GM19455 (cell line): Measurements from ENCODE around the gene FRRS1L.
A peak's percentile ranks its signal among the peaks of the same experiment; 100 is the strongest.

Source experiments
- ATAC-seq: cut with Tn5 transposase; IDR thresholded peaks from one replicate; pipeline ENCODE4 v1.9.1; 2021; ENCODE audit not compliant: unreplicated experiment

The FRRS1L gene

DNA sequence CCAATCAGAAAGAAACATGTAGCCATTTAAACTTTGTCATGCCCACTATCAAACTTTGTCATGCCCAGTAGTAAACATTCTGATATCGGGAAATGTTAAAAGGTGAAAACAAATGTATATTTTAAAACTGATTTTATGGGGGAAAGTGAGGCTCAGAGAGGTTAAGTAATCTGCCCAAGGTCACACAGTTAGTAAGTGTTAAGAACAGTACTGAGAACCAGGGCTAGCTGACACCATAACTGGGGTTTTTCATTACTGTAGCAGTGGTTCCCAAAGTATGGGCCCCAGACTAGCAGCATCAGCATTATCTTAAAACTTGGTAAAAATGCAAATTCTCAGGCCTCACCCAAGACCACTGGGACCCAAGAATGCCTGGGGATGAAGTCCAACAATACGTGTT, 9.9 kb upstream of the FRRS1L start:
- ATAC-seq, result no peak

DNA sequence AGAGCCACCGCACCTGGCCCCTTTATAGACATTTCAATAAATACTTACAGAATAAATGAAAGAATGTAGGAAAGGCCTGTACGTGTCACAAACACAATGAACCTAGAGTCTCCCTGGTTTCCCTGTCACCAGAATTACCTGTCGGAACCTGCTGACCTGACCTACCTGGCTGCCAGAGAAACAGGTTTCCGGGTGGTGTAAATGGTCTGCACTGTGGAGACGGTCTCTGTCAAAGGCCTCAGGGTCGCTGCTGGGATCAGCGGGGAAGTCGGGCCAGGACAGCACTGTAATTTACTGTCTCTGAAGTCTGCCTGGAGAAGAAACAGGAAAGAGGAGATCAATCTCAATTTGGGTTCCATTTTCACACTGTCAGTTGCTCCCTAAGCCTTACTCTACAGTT, 9.3 kb upstream of the FRRS1L start:
- ATAC-seq, result no peak

DNA sequence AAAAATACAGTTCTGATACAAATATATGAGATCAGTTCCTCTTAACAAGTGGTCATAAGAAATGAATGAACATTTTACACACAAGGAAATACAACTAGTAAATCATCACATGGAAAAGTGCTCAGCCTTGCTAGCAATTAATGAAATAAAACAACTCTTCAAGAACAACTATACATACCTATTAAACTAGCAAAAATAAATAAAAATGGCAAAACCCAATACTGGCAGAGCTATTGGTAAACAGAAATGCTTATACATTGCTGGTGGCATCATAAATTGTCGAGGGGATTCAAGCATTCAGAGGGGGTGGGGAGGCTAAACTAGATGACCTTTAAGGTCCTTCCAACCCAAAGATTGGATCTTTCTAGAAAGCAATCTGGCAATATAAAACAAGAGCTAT, 5.9 kb upstream of the FRRS1L start:
- ATAC-seq, result no peak

DNA sequence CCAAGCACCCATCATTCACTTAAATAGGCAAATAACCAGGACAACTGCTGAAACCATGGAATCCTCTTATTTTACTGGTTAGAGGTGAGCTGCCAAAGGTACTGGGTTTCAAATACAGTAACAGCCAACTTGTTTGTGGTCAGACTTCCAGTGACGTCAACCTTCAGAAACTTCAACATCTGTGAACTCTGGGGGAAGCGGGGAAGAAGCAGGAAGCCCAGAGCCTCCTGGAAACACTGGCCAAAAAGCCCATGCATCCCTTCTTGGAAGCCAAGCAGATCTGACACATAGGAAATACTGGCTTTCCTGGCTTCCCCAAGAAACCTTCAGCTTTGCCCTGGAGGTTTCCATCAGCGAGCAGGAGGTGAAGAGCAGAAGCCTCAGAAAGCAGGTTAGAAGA, 4.9 kb upstream of the FRRS1L start:
- ATAC-seq, result no peak

DNA sequence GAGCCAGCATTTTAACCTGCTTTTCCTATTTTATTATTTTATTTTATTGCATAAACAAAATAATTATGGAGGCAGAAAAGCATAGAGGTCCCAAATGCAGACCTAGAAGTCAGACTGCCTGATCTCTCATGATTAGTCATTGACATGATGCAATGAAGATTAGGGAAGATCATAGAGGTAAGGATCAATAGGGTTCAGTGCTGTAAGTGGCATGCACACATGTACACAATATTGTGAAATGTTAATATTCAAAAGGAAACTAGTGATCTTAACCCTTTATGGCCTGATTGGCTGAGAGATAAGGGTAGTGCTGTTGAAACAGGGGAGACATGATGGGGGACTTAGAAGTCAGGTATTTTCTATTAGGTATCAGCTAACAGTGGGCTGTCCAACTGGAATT, 1.1 kb upstream of the FRRS1L start:
- no peak for ATAC-seq

DNA sequence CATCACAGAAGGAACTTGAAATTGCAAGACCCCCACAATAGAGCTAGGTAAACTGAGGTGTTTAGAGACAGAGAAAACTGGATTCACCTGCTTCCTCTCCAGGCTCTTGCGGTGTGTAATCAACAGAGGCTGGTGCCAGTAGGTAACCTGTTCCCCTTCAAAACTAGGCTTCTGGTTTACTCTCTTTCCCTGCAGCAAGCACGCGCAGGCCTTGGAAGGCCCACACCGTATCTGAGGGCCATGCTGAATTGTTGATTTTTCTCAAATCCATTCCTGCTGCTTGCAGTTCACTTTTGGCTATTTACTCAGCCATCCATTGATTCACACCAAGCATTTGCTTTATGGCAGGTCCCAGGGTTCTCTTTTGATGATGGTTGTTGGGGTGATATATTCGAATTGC, 667 bp upstream of the FRRS1L start:
- no peak for ATAC-seq

DNA sequence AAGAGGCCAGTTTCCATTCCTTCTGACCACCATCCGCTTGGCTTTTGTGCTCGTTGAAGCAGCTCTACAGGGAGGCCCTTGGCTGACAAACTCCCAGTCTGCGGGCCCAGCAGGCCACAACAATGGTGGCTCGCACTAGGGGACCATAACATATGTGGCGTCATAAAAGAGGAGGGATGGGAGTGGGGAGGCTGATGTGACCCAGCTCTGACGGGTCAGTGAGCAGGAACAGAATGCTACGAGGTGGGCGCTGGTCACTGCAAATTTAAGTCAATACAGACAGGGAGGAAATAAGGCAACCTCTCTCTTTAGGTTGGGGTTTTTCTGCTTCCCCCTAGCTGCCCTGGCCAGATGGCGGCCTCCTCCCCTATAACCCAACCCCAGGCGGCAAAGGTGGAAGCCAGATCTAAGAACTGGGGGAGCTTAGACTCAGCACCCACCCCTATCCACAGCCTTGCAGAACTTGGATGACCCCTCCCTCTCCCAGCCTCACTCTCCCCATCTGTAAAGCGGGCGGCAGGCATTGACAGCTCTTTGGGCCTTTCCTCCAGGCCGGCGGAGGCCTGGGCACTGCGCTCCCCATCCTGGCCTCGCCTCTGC, 778 bp downstream of the FRRS1L start:
- ATAC-seq, result no peak

DNA sequence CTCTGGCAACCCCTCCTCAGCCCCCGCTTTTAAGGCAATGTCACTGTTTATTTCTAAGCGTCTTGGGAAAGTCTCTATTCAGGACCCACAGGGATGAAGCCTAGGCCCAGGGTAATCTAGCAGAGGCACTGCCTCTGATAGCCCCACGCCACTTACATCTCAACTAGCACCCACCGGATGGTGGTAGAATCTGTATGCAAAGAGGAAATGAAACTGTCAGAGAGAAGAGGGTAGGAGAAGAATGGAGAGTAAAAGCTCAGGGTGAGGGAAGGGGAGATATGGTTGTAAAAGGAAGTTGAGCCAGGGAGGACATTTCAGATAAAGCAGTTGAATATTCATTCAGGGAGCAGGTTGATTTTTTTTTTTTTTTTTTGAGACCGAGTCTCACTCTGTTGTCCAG, 3.0 kb downstream of the FRRS1L start:
- ATAC-seq, result no peak

DNA sequence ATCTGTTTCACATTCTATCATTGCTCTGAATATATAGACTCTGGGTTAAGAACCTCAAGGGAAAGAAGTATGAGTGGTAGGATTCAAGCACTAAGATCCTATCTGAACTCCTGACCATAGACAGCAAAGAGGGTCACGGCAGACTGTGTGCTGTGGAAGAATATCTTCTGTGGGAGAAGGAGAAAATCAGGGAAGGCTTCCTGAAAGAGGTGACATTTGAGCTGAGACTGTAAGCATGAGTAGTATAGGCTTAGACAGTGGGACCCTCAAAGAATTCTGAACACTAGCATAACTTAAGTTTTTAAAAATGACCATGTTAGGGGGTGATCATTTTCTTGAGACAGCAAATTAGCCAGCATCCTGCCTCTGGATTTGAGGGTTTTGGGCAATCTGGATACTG, 3.9 kb downstream of the FRRS1L start:
- ATAC-seq, result no peak

DNA sequence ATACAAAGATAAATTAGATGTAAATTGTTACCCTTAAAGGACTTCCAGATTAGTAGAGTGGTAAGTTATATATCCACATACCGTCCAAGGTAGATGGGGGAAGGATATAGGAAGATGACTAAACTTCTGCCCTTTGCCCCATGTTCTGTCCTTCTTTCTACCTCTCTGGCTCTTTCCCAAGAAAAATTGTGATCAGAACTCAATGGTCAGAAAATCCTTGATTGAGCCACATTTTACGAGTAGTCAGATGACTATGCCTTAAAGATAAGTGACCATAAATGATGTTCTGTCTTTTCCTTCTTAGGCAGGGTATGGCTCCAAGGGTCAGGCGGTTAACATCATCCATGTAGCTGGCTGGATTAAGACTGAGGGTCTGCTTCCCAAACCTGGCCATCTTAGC, 4.4 kb downstream of the FRRS1L start:
- no peak for ATAC-seq

DNA sequence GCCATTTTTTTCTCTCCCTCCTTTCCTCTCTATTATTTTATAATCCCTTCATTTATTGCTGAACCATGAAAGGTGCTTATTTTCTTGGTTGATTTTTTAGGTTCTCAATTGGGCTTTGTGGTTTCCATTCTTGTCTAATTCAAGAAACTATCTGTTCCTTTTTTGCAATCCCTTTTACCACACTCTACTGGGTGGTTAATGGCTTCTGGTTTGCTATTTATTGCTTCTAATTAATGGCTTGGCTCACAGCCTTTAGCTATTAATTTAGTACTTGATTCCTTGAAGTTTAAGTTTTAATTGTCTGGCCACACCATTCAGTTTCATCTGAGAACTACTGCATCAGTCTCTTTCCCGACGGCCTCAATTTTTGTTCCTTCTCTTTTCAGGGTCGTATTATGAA, 5.6 kb downstream of the FRRS1L start:
- ATAC-seq, result no peak

DNA sequence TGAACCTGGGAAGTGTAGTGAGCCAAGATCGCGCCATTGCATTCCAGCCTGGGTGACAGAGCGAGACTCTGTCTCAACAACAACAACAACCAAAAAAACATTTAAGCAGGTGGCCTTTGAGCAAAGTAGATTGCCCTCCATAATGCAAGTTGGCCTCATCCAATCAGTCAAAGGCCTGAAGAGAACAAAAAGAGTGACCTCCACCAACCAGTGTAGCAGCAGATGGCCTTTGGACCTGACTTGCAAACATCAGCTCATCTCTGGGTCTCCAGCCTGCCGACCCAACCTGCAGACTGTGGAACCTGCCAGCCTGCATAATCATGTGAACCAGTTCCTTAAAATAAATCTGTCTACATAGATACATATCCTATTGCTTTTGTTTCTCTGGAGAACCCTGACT, 7.5 kb downstream of the FRRS1L start:
- no peak for ATAC-seq

DNA sequence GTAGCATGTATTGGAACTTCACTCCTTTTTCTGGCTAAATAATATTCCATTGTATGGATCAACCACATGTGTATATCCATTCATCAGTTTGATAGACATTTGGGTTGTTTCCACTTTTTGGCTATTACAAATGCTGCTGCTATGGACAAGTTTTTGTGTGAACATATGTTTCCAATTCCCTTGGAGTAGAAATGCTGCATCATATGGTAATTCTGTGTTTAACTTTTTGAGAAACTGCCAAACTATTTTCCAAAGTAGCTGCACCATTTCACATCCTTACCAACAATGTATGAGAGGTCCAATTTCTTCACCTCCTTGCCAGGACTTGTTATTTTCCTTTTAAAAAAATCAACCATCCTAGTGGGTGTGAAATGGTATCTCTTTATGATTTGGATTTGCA, 8.4 kb downstream of the FRRS1L start:
- no peak for ATAC-seq

DNA sequence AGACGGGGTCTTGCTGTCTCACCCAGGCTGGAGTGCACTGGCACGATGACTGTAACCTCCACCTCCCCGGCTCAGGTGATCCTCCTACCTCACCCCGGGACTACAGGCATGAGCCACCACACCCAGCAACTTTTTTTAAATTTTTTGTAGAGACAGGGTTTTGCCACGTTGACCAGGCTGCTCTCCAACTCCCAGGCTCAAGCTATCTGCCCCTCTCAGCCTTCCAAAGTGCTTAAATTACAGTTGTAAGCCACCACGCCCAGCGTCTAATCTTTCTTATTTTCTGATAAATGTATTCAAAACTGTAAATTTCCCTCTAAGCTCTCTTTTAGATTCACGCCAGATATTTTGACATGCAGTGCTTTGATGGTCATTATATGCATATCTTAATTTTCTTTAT, 10.3 kb downstream of the FRRS1L start:
- no peak for ATAC-seq

DNA sequence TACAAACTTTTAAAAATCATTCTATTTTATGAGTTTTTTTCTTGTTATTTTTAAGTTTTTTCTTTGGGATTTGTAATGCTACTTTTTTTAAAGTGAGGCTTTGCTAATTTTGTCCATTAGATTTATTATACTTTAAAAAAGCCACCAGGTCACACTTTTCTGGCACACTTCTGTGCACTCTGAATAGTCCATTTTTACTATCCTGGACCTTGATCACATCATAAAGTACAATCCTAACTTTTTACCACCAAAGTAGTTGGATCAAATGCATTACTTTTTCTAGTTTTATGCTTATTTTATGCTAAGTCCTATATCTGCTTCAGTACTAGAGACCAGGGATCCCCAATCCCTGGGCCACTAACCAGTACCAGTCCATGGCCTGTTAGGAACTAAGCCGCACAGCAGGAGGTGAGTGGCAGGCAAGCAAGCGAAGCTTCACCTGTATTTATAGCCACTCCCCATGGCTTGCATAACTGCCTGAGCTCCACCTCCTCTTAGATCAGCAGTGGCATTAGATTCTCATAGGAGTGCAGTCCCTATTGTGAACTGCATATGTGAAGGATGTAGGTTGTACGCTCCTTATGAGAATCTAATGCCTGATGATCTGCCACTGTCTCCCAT, 16.0 kb downstream of the FRRS1L start:
- ATAC-seq, result no peak

DNA sequence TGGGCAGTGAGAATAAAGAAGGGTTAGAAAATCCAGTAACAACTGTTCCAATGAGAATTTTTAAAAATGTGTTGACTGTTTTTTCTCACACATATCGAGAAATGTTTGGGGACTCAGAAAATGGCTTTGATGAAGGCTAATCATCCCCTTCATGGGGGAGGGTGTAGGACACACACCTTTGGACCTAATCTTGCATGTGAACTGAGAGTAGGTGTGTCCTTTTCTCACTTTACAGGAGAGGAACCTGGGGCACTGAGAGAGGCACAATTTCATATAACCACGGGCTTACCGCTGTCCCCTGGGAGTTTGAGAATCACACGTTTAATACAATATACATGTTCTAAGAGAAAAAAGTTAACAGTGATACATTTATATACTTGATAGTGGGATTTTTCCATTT, 17.3 kb downstream of the FRRS1L start:
- ATAC-seq, result no peak

DNA sequence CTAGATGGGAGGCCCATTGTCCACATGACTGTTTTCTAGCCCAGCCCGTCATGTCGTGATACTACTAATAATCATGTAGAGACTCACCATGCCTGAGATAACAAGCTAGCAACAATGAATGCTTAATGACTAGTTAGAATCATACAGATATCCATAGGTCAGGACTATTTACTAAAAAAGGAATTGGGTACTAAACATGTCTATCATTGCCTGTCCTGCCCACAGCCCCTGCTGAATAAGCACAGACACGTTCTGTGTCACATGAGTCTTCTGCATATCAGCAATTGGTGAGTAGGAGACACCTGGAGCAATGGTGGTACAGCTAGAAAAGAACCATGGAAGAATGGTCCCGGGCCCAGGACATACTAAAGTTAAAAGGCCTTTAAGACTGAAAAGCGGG, 18.0 kb downstream of the FRRS1L start:
- ATAC-seq, result no peak

DNA sequence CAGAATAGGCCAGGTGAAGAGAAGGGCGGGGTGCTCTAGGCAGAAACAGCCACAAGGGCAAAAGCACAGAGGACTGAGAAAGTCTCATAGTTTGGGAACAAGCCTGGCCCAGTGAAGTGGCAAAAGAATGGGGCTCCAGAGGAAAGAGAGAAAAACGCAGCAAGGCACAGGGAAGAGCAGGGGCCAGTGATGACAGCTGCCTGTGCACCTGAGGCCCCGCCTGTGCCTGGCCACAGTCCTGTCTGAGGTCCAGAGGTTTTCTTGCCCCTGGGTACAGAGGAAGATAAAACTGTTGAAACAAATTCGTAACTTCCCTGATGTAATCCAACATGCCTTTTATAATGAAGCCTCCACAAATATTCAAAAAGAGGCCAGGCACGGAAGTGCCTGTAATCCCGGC, 22.0 kb downstream of the FRRS1L start:
- no peak for ATAC-seq

DNA sequence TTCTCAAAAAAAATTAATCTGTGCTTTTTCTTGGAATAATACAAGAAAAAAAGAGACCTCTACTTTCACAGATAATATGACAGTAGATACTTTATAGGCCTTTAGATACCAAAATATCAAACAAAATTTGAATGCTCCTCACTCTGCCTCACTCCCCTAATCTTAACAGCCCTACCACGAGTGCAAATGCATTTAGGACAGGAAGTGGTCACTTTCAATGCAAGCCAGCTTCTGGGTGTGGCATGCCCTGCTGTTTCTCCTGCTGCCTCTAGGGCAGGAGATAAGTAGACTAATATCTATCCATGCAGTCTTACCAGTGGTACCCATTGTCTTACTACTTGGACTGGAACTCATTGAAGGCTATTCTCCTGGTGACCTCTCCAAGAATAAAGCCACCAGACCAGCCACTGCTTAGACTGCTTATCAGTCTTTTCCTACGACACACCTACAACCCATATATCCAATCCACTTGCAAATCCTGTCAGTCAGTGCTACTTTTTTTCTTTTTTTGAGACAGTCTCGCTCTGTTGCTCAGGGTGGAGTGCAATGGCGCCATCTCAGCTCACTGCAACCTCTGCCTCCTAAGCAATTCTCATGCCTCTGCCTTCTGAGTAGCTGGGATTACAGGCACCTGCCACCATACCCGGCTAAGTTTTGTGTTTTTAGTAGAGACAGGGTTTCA, 23.0 kb downstream of the FRRS1L start:
- ATAC-seq, result peak; percentile 99

DNA sequence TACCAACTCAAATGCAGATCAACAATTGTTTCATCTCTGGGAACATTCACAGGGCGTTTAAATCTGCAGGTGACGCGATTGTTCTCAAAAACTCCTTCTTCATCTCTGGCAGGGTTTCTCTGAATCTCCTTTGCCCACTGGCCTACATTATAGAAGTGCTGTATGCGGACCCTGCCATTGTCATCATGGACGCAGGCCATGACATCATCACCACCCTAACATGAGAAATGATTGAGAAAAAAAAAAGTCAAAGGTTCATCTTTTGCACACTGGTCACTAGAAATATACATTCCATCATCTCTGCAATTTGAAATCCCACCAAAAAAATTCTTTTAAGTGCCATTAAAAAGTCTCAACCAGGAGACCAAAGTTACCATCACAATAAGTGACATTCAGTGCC, 25.7 kb downstream of the FRRS1L start:
- ATAC-seq, result no peak

DNA sequence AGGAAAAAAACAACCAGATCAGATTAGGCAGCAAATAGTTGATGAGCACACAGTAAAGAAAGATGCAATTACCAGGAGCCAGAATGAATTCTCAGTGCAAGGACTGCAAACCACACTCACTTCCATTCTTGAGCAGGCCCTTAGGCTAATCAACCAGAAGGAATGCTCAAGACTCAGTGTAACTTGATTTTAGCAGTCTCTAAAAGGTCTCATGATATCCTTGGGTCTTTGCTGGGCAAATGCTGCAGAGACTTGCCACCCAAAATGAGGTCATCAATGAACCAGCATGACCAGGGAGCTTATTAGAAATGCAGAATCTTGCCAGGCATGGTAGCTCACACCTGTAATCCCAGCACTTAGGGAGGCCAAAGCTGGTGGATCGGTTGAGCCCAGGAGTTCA, 27.2 kb downstream of the FRRS1L start:
- no peak for ATAC-seq

DNA sequence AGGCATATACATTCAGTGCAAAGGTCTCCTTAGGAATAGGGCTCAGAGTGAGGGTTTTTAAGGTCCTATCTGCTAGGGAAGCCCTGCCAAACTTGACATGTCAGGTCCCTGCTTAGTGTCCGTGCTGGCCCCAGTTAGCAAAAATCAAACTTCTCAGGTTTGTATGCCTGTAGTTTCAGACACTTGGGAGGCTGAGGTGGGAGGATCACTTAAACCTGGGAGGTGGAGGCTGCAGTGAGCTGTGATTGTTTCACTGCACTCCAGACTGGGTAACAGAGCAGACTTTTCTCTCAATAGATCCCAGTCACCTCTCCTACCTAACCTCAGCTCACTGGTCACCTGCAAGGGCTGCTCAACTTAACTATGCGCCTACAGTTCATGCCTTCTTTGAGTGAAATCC, 28.6 kb downstream of the FRRS1L start:
- ATAC-seq, result no peak

DNA sequence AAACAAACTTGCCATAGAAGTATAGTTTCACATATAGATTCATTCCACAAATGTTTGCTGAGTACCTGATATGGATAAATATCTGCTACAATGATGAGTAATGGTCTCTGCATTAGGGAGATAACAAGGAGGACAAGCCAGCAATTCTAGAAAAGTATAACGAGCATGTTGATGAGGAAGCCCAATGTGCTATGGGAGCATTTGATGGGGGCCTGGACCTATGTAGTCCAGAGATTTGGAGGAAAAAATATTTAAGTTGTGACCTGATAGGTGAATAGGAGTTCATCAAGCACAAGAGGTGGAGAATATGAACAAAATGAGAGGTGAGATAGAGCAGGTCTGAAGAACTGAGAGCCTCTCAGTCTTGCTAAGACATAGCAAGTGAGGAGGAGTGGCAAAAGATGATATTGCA, 32.9 kb downstream of the FRRS1L start:
- no peak for ATAC-seq
